PC-3 (cell line): Measurements from ENCODE around the gene STN1.

Experiments used
- EZH2phosphoT487 ChIP-seq: fragments of 300-600 bp; sonication (generic); IDR thresholded peaks from 2 replicates; pipeline ENCODE4 v1.6.1; 2018; ENCODE audit warnings: mild to moderate bottlenecking, antibody characterized with exemption, low read length, borderline replicate concordance
- TF ChIP-seq, protein P1 (sequence below): fragments of 300-600 bp; sonication (generic); conservative IDR thresholded peaks from 2 replicates; pipeline ENCODE4 v1.5.1; 2017; ENCODE audit warnings: antibody characterized with exemption, low read depth, mild to moderate bottlenecking, low read length

DNA sequence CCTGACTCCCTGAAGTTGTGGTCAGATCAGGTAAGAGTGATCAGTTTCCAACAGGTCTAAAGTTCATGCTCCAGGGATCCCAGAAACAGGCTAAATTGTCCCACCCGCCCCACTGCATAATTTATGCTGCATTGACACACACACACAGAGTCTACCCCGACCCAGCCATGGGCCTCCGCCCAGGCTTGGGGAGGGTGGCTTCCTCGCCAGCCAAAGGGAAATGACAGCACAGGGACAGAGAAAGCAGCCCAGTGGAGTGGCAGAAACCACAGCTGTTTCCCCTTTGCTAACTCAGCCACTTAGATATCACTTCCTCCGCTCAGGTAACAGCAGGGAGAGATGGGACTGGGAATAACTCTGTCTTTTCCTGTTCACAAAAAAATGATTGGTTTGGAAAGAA lies 72.0 kb downstream of the STN1 start:
- TF ChIP-seq, protein P1, sequence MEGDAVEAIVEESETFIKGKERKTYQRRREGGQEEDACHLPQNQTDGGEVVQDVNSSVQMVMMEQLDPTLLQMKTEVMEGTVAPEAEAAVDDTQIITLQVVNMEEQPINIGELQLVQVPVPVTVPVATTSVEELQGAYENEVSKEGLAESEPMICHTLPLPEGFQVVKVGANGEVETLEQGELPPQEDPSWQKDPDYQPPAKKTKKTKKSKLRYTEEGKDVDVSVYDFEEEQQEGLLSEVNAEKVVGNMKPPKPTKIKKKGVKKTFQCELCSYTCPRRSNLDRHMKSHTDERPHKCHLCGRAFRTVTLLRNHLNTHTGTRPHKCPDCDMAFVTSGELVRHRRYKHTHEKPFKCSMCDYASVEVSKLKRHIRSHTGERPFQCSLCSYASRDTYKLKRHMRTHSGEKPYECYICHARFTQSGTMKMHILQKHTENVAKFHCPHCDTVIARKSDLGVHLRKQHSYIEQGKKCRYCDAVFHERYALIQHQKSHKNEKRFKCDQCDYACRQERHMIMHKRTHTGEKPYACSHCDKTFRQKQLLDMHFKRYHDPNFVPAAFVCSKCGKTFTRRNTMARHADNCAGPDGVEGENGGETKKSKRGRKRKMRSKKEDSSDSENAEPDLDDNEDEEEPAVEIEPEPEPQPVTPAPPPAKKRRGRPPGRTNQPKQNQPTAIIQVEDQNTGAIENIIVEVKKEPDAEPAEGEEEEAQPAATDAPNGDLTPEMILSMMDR: no peak
- no peak for TF ChIP-seq EZH2phosphoT487
